ENCODE data around the gene AKIRIN2.

AKIRIN2 gene

DNA sequence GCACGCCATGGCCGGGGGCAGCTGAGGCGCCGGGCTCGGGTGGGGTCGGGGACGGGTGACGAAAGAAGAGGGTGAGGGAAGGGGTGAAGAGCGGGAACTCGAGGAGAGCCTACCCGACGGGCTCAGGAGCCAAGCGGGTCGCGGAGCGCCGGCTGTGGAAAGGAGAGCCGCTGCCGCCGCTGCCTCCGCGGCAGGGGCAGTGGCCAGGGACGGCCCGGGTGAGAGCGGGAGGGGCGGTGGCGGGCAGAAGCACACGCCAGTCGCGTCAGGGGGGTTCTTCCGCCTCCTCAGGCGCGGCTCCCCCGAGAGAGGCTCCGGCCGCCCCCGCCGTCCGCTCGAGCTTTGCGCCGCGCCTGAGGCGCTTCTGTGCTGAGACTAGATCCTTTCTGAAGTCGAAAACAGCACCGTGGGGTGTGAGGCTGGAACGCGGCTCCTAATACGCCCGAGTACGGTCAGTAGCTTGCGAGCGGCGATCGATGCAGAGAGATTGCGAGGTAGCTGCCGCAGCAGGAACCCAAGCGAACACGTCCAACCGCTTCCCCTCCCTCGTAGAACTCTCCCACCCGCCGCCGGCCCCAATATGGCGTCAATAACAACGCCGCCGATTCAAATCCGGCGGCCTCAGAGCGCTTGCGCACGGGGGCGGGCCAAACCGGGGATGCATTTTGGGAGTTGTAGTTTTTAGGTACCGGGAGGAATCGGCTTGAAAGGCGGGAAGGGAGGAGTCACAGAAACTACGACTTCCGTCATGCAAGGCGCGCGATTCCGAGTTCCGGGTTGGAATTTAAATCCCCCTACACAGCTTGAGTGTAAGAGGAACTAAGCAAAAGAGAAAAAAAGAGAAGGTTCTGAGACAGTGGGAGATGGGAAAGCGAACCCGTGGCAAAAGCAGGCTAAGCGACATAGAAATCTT, at the start of gene AKIRIN2:
Gene AKIRIN2, minus strand, starts transcription at position 558 of the 913 bp plus-strand sequence. Its CDS starts 549 bp downstream, at position 9.
- peak; percentile 100 for DNase-seq

- DNase-seq, result peak; percentile 82
Measured at GRCh38 chr6:87747646-87748045, 45.6 kb upstream of the AKIRIN2 start.

- DNase-seq, result no peak
Measured at GRCh38 chr6:87745966-87746721, 44.1 kb upstream of the AKIRIN2 start.

GRCh38 chr6:87743454-87743853, 41.4 kb upstream of the AKIRIN2 start:
- no peak for DNase-seq

DNA sequence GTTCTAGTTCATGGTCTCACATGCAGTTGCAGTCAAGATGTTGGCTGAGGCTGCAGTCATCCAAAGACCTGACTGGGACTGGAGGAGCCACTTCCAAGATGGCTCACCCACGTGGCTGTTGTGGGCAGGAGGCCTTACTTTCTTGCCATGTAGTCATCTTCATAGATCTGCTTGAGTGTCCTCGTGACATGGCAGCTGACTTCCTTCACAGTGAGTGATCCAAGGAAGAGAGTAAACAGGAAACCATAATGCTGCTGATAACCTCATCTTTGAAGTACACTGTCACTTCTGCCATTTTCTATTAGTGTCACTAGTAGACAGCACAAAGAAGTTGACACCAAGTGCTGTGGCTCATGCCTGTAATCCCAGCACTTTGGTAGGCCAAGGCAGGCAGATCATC, 40.1 kb upstream of the AKIRIN2 start:
- DNase-seq, result peak; percentile 81

- no peak for DNase-seq
Measured at GRCh38 chr6:87741001-87741650, 39.1 kb upstream of the AKIRIN2 start.

- DNase-seq, result no peak
Measured at GRCh38 chr6:87738744-87739143, 36.7 kb upstream of the AKIRIN2 start.

DNA sequence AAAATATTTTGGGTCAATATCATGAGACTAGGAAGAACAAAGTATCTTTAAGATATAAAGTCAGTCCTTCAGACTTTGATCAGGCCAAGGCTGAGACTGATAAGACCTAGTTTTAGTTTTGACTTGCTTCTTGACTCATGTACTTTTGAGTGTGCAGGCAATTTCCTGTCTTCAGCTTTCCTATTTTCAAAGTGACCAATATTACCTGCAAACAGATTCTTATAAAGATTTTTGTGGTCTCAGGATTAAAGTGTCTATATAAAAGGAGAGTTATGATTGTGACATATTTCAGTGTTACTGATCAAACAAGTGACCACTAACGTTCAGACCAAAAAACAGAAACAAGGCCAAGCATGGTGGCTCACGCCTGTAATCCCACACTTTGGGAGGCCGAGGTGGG, 36.0 kb upstream of the AKIRIN2 start:
- DNase-seq, result no peak

- no peak for DNase-seq
Measured at GRCh38 chr6:87736809-87737540, 34.9 kb upstream of the AKIRIN2 start.

DNA sequence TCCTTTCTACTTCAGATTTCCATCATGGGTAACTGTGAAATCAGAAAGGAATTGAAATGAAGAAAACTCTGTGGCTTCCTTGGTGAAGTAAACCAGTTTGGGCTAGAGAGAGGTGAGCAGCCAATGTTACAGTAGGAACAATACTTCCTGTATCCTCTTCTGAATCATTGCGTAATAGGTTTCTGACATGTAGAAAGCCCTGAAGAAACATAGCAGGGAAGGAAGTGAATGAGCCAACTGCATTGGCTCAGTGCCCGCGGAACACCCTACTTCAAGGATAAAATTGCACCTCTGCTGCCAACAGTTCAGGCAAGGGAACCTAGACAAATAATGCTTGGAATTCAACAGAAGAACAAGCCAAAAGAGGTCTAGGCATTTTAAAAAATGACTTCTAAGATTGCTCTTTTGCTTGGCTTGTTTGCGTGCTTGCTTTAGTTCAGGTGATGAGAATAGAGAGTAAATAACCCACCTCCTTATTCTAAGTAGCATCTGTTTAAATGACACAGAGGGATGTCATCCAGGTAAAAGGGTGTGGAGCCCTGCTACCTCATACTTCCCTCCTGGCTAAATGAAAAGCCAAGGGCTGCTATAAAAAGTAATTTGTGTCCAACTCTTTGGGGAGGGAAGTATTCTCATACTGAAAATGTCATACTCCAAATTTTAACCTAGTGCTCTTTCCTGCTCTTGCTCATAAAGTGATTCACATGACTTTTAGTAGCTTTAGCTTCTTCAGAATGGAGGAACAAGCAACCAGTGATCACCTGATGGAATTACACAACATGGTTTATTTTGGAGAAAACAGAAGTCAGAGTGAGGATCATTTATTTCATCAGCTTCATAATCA, 30.0 kb upstream of the AKIRIN2 start:
- peak; percentile 95 for DNase-seq

DNA sequence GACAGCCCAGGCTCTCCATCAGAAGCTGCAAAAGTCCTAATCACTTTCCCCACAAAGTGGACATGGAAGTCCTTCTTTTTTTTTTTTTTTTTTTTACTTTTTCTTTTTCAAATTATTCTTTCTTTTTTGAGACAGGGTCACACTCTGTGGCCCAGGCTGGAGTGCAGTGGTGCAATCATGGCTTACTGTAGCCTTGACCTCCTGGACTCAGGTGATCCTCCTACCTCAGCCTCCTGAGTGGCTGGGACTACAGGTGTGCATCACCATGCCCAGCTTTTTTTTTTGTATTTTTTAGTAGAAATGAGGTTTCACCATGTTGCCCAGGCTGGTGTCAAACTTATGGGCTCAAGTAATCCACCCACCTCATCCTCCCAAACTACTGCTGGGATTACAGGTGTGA, 29.0 kb upstream of the AKIRIN2 start:
- DNase-seq, result no peak

- peak; percentile 38 for DNase-seq
Measured at GRCh38 chr6:87729965-87730719, 28.1 kb upstream of the AKIRIN2 start.

DNA sequence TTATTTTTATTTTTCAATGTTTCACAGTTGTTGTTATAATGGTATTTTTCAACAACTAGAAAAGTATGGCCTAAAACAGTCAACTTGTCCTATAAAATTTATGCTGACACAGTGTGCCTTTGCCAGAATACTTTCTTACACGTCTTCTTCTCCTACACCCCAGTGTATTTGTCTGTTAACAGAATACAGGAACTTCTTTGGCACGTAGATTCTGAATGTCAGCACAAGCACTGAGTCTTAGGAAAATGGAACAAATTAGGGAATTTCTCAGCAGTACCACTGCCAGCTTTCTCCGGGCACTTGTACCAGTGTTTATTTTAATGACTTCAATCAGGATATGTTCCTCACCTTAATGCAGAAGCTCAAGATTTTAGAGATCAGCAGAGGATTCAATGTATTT, 26.7 kb upstream of the AKIRIN2 start:
- DNase-seq, result peak; percentile 44

GRCh38 chr6:87724983-87725811, 23.2 kb upstream of the AKIRIN2 start:
- DNase-seq, result peak; percentile 46

- DNase-seq, result peak; percentile 76
Measured at GRCh38 chr6:87723170-87724078, 21.4 kb upstream of the AKIRIN2 start.

- DNase-seq, result no peak
Measured at GRCh38 chr6:87722540-87723169, 20.6 kb upstream of the AKIRIN2 start.

GRCh38 chr6:87721311-87721710, 19.3 kb upstream of the AKIRIN2 start:
- DNase-seq, result no peak

Data from suppressor macrophage treated with lipopolysaccharide for 4 hours (primary cell).